KMS-11 (cell line): ENCODE data around the gene ZNF678.

Experiments used
- H2AFZ ChIP-seq: fragments of 200-600 bp; sonication (generic); 2 replicates; pipeline ENCODE4 v1.6.1; 2016; ENCODE audit warnings: antibody characterized with exemption, mixed run types, low read depth
- H3K27ac ChIP-seq: fragments of 200-600 bp; sonication (generic); 2 replicates; pipeline ENCODE4 v1.6.1; 2016; ENCODE audit warnings: mild to moderate bottlenecking, mixed run types
- H3K27me3 ChIP-seq: fragments of 200-600 bp; sonication (generic); 2 replicates; pipeline ENCODE4 v1.6.1; 2017; ENCODE audit warnings: mild to moderate bottlenecking, low read depth, mixed run types, moderate library complexity; ENCODE audit not compliant: insufficient read depth
- H3K36me3 ChIP-seq: fragments of 200-600 bp; sonication (generic); 2 replicates; pipeline ENCODE4 v1.6.1; 2017; ENCODE audit warnings: mild to moderate bottlenecking, mixed run types; ENCODE audit not compliant: insufficient read depth
- H3K4me1 ChIP-seq: fragments of 200-600 bp; sonication (generic); 2 replicates; pipeline ENCODE4 v1.6.1; 2016; ENCODE audit warnings: mild to moderate bottlenecking, low read depth, mixed run types; ENCODE audit not compliant: poor library complexity, severe bottlenecking
- H3K4me2 ChIP-seq: fragments of 200-600 bp; sonication (generic); 2 replicates; pipeline ENCODE4 v1.7.0; 2016; ENCODE audit warnings: mild to moderate bottlenecking, mixed run types
- H3K4me3 ChIP-seq: fragments of 200-600 bp; sonication (generic); IDR thresholded peaks from 2 replicates; pipeline ENCODE4 v1.6.1; 2017; ENCODE audit warnings: low read depth, low read length, mixed read lengths; ENCODE audit not compliant: insufficient read depth
- H3K79me2 ChIP-seq: fragments of 200-600 bp; sonication (generic); 2 replicates; pipeline ENCODE4 v1.6.1; 2016; ENCODE audit warnings: low read depth, mixed run types; ENCODE audit not compliant: insufficient read depth
- H3K9ac ChIP-seq: fragments of 200-600 bp; sonication (generic); 2 replicates; pipeline ENCODE4 v1.6.1; 2016; ENCODE audit warnings: mild to moderate bottlenecking, mixed run types
- H4K20me1 ChIP-seq: fragments of 200-600 bp; sonication (generic); 2 replicates; pipeline ENCODE4 v1.6.1; 2016; ENCODE audit warnings: mild to moderate bottlenecking, mixed run types; ENCODE audit not compliant: insufficient read depth
- CTCF ChIP-seq: fragments of 200-600 bp; sonication (generic); conservative IDR thresholded peaks from 2 replicates; pipeline ENCODE4 v1.6.1; 2017; ENCODE audit warnings: low read depth, mild to moderate bottlenecking, antibody characterized with exemption, low read length, moderate library complexity, mixed read lengths

Gene ZNF678

GRCh38 chr1:227632325-227632724, 69.0 kb downstream of the ZNF678 start:
- H3K79me2 ChIP-seq: no peaks in the 10 kb centered on the region
- no peak overlapping the region for H3K27ac ChIP-seq
- no peak overlapping the region for H3K4me3 ChIP-seq
- H3K36me3 ChIP-seq: no peaks in the 10 kb centered on the region
- H4K20me1 ChIP-seq: no peaks in the 10 kb centered on the region
- no peaks in the 10 kb centered on the region for H3K4me1 ChIP-seq
- no peak overlapping the region for H3K9ac ChIP-seq
- no peak for TF ChIP-seq CTCF
- H2AFZ ChIP-seq: no peak overlapping the region
- no peak overlapping the region for H3K4me2 ChIP-seq
- H3K27me3 ChIP-seq: no peaks in the 10 kb centered on the region

- Histone ChIP-seq H3K27me3 (no peaks in the 10 kb centered on the region), H2AFZ (no peak overlapping the region), H4K20me1 (no peaks in the 10 kb centered on the region), H3K4me1 (no peaks in the 10 kb centered on the region), H3K36me3 (no peaks in the 10 kb centered on the region), H3K9ac (no peak overlapping the region), H3K4me3 (no peak overlapping the region), H3K27ac (no peak overlapping the region), H3K79me2 (no peaks in the 10 kb centered on the region), H3K4me2 (no peak overlapping the region)
- TF ChIP-seq CTCF: no peak
These were observed 72.2 kb downstream of the ZNF678 start for GRCh38 chr1:227635596-227635995.

- no peaks in the 10 kb centered on the region for H3K27me3 ChIP-seq
- no peak overlapping the region for H3K9ac ChIP-seq
- no peak for TF ChIP-seq CTCF
- H3K79me2 ChIP-seq: no peaks in the 10 kb centered on the region
- H4K20me1 ChIP-seq: no peaks in the 10 kb centered on the region
- H3K36me3 ChIP-seq: no peaks in the 10 kb centered on the region
- H3K4me2 ChIP-seq: no peak overlapping the region
- H2AFZ ChIP-seq: no peak overlapping the region
- no peak overlapping the region for H3K4me3 ChIP-seq
- no peaks in the 10 kb centered on the region for H3K4me1 ChIP-seq
- H3K27ac ChIP-seq: no peak overlapping the region
These were observed 91.1 kb downstream of the ZNF678 start for GRCh38 chr1:227654431-227654830.

- H2AFZ ChIP-seq: no peak overlapping the region
- no peaks in the 10 kb centered on the region for H3K36me3 ChIP-seq
- H3K4me3 ChIP-seq: no peak overlapping the region
- H3K9ac ChIP-seq: no peak overlapping the region
- H3K27me3 ChIP-seq: no peaks in the 10 kb centered on the region
- H3K27ac ChIP-seq: no peak overlapping the region
- H3K4me2 ChIP-seq: no peak overlapping the region
- H4K20me1 ChIP-seq: no peaks in the 10 kb centered on the region
- H3K4me1 ChIP-seq: no peaks in the 10 kb centered on the region
- no peak for TF ChIP-seq CTCF
- no peaks in the 10 kb centered on the region for H3K79me2 ChIP-seq
These were observed 91.7 kb downstream of the ZNF678 start for GRCh38 chr1:227654858-227655752.
